ENCODE results near the gene MYRFL. TPM values are rescaled to one million over a fixed set of nuclear protein-coding genes. Genes with fewer than 3 reads are reported as not detected.
"Not testable (repeated sequence)": the region's sequence is repeated elsewhere in the genome, so short reads cannot be mapped to it uniquely, and the experiment has no call there.

Gene MYRFL
- total and polyA plus RNA-seq, 5 donors, result 0.05 to 0.36 (median 0.20) TPM; not detected in 2

DNA sequence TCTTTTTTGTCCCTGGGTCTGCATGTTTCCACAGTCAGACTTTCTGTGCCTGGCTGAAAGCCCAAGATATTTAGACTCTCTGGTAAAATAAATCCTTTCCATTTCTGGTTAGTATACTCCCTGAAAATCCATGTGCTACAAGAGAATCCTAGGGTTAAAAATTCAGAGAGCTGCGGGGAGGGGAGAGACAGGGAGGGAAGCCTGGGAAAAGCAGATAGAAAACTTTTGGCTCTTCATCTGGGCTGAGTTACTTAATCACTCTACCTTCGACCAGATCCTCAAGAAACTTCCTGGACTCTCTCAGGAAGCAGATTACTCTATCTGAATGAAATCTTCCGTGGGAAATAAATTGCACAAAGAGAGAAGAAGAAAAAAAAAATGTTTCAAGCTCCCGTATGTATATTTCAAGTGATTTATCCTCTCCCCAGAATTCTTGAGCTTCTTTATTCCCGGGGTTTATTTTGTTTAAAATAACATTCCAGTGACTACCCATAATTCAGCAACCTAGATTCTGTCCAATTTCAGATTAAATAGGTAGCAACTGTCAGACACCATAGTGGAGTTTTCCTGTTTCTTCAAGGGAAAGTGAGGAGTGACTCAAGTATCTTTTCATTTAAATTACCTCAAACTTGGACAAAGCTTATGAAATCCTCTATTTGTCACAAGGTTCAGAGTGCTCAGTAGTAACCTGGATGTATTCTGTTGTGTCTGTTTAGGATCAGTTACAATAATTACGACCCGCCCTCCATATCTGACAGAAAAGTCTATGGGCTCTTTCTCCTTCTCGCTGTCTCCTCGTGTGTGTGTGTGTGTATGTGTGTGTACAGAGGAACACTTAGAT, 163.7 kb downstream of the MYRFL start:
- Histone ChIP-seq H3K27me3 (ENCODE audit: control insufficient read depth, insufficient read depth) (no peaks in the 10 kb centered on the region), H3K27ac (ENCODE audit: low read length) (peak overlapping the region; percentile 79), H3K9me3 (ENCODE audit: control insufficient read depth, low read length) (no peaks in the 10 kb centered on the region), H3K4me1 (ENCODE audit: control insufficient read depth, insufficient read depth, low read length) (peaks cover 4% of the 10 kb centered on the region), H3K4me3 (ENCODE audit: low read length) (peak overlapping the region; percentile 27)
- WGBS, result 38% methylated on average over 9 of the region's 9 CpGs
- intact Hi-C loops (cut with DNase I), result no loop called here
- ATAC-seq, result peak; percentile 71 to 79
- no peak for DNase-seq

DNA sequence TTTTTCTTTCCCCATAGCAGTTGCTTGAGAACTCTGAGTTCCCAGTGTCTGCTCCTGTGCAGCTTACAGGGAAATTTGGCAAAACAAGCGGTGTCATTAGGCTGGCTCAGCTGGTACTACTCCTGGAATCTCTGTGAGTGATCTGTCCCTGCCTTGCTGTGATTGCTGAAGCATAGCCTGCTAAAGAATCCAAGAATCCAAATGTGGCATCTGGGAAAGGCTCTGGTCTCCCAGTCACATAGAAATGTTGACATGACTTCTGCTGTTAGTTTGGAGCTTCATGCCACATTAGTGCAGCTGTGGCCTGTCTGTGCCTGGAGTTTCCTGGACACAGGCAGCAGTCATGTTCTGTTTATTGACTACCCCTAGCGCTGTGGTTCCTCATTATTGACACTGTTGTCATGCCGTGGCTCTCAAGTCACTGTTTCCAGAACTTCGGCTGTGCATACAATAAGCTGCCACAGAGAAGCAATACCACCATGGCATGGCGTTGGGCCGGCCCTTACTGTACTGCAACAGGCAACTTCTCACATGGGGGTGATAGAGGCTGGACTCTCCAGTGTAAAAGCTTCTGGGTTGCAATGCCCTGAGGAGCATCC, 166.8 kb downstream of the MYRFL start:
- Histone ChIP-seq H3K4me1 (ENCODE audit: control insufficient read depth, insufficient read depth, low read length) (peaks cover 4% of the 10 kb centered on the region), H3K9me3 (ENCODE audit: control insufficient read depth, low read length) (no peaks in the 10 kb centered on the region), H3K27ac (ENCODE audit: low read length) (peak overlapping the region; percentile 30), H3K27me3 (ENCODE audit: control insufficient read depth, insufficient read depth) (no peaks in the 10 kb centered on the region), H3K4me3 (ENCODE audit: low read length) (no peak overlapping the region)
- DNase-seq (no peak), ATAC-seq (no peak)
- intact Hi-C loops (cut with DNase I), result no loop called here
- 89% methylated on average over 6 of the region's 6 CpGs for WGBS

DNA sequence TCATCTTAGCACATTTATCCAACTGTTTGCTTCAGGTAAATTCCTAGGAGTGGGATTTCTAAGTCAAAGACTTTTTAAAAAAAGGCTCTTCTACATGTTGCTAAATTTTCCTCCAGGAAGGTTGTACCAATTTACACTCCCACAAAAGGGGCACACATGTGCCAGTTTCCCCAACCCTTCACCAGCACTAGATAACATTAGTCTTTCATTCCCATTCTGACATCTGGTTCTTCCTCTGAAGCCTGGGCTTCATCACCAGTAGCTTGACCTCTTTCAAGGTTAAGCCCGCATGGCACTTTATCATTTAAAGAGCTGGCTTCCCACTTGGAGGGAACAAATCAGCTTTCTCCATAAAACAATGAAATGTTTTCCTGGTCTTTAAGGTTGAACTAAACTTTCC, 168.4 kb downstream of the MYRFL start:
- intact Hi-C loops (cut with DNase I), result no loop called here
- DNase-seq, result no peak
- Histone ChIP-seq H3K9me3 (ENCODE audit: control insufficient read depth, low read length) (no peaks in the 10 kb centered on the region), H3K4me3 (ENCODE audit: low read length) (no peak overlapping the region), H3K27me3 (ENCODE audit: control insufficient read depth, insufficient read depth) (no peaks in the 10 kb centered on the region), H3K4me1 (ENCODE audit: control insufficient read depth, insufficient read depth, low read length) (peaks cover 4% of the 10 kb centered on the region), H3K27ac (ENCODE audit: low read length) (no peak overlapping the region)
- 90% methylated on average over 1 of the region's 1 CpG for WGBS
- no peak for ATAC-seq

DNA sequence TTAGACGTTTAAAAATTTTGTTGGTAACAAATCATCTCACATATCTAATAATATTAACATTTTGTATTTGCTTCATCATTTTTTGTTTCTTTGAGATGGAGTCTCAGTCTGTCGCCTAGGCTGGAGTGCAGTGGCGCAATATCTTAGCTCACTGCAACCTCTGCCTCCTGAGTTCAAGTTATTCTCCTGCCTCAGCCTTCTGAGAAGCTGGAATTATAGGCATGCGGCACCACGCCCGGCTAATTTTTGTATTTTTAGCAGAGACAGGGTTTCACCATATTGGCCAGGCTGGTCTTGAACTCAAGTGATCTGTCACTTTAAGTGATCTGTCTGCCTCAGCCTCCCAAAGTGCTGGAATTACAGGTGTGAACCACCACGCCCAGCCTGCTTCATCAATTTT, 169.1 kb downstream of the MYRFL start:
- DNase-seq; H3K27ac ChIP-seq (ENCODE audit: low read length); intact Hi-C loops (cut with DNase I); H3K4me3 ChIP-seq (ENCODE audit: low read length); ATAC-seq; H3K9me3 ChIP-seq (ENCODE audit: control insufficient read depth, low read length); H3K27me3 ChIP-seq (ENCODE audit: control insufficient read depth, insufficient read depth); H3K4me1 ChIP-seq (ENCODE audit: control insufficient read depth, insufficient read depth, low read length): not testable (repeated sequence)
- 81% methylated on average over 7 of the region's 7 CpGs for WGBS

DNA sequence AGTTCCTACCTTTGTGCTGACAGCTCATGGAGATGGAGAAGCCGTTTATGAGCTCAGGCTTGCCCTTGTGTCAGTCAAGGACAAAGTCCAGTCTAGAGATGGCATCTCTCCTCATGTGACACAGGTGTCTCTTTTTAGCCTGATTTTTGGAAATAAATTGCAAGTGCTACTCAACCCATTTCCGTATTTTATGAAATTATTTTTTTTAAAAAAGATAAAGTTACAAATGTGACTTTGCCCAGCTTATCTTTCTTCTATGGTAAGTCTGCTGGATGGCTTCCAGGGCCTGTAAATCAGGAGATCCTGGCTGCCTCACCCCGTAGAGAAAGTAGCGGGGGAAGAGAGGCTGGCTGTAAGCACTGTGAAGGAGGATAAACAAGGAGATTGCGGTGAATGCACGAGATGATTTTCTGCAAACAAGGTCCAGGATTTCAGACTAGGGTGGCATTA, 169.7 kb downstream of the MYRFL start:
- 35% methylated on average over 6 of the region's 6 CpGs for WGBS
- no peak for ATAC-seq
- Histone ChIP-seq H3K27ac (ENCODE audit: low read length) (no peak overlapping the region), H3K27me3 (ENCODE audit: control insufficient read depth, insufficient read depth) (no peaks in the 10 kb centered on the region), H3K4me3 (ENCODE audit: low read length) (no peak overlapping the region), H3K4me1 (ENCODE audit: control insufficient read depth, insufficient read depth, low read length) (no peaks in the 10 kb centered on the region), H3K9me3 (ENCODE audit: control insufficient read depth, low read length) (no peaks in the 10 kb centered on the region)
- DNase-seq, result no peak
- intact Hi-C loops (cut with DNase I), result no loop called here

DNA sequence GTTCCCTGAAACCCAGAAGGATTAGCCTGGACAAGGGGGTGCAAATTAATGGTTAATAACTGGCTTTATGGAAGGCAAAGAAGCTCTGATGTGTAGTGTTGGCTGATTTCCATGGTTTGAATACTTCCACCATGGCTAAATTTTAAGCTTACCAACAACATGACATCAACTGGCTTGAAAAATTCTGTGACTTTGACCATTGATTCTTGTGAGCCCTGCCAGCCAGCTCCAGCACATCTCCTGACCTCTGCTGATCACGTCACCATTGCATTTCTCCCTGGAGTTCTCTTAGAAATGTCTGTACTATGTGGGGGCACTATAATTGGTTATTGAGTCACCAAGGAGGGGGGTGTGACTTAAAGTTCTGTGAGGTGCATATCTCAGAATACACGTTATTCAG, 171.2 kb downstream of the MYRFL start:
- DNase-seq (no peak), ATAC-seq (no peak)
- Histone ChIP-seq H3K9me3 (ENCODE audit: control insufficient read depth, low read length) (no peaks in the 10 kb centered on the region), H3K4me1 (ENCODE audit: control insufficient read depth, insufficient read depth, low read length) (no peaks in the 10 kb centered on the region), H3K27ac (ENCODE audit: low read length) (no peak overlapping the region), H3K4me3 (ENCODE audit: low read length) (no peak overlapping the region), H3K27me3 (ENCODE audit: control insufficient read depth, insufficient read depth) (no peaks in the 10 kb centered on the region)
- WGBS, result 77% methylated on average over 2 of the region's 2 CpGs
- intact Hi-C loops (cut with DNase I), result no loop called here

DNA sequence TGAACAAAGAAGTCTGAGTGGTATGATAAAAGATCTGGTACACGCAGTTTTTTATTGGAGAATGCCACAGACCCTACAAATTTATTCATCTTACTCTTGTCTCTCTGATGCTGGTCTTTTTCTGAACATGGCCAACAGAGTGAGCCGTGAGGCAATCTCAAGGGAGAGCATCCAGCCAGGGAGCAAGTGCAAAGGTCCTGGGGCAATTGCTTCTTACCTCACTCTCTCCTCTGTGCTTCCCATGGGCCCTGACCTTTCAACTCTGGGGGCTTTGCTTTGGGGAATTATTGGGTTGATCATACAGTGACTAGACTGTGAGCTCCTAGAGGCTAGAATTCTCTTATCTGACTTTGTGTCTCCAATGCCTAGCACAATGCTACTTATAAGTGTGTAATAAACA, 171.7 kb downstream of the MYRFL start:
- DNase-seq (no peak), ATAC-seq (no peak)
- Histone ChIP-seq H3K4me3 (ENCODE audit: low read length) (no peak overlapping the region), H3K27me3 (ENCODE audit: control insufficient read depth, insufficient read depth) (no peaks in the 10 kb centered on the region), H3K4me1 (ENCODE audit: control insufficient read depth, insufficient read depth, low read length) (no peaks in the 10 kb centered on the region), H3K27ac (ENCODE audit: low read length) (no peak overlapping the region), H3K9me3 (ENCODE audit: control insufficient read depth, low read length) (no peaks in the 10 kb centered on the region)
- intact Hi-C loops (cut with DNase I), result no loop called here
- WGBS, result 86% methylated on average over 2 of the region's 2 CpGs

DNA sequence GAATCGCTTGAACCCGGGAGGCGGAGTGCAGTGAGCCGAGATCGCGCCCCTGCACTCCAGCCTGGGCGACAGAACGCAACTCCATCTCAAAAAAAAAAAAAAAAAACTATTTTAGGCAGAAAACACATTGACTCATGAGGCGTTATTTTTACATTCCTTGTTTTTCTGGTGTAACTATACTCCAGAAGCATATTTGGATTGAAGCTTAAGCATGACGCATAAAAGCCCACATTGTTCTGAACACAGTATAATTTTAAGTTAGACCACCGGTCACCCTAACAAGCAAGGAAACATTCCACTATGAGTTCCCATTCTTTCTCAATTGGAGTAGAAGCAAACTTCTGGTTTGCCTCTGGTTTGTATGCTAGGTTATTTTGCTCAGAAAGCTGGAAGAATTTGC, 173.0 kb downstream of the MYRFL start:
- peaks cover 3% of the 10 kb centered on the region for H3K4me1 ChIP-seq (ENCODE audit: control insufficient read depth, insufficient read depth, low read length)
- 81% methylated on average over 11 of the region's 11 CpGs for WGBS
- H3K4me3 ChIP-seq (ENCODE audit: low read length), result no peak overlapping the region
- H3K27me3 ChIP-seq (ENCODE audit: control insufficient read depth, insufficient read depth), result no peaks in the 10 kb centered on the region
- H3K27ac ChIP-seq (ENCODE audit: low read length), result no peak overlapping the region
- H3K9me3 ChIP-seq (ENCODE audit: control insufficient read depth, low read length), result no peaks in the 10 kb centered on the region
- DNase-seq (no peak), ATAC-seq (no peak)
- intact Hi-C loops (cut with DNase I), result no loop called here

DNA sequence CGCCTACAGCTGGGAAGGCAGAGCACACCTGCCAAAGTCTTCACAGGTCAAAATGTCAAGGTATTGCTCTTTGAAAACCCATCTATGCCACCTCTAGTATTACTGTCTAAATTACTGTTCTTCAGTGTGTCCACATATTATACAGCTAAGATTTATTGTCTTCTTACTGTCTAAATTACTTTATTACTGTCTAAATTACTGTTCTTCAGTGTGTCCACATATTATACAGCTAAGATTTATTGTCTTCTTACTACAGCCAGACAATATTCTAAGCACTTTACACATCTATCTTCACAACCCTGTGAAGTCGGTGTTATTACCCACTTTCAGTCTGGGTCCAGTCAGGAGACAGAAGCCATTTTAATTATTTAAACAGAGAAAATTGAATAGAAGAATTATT, 173.9 kb downstream of the MYRFL start:
- DNase-seq, result no peak

DNA sequence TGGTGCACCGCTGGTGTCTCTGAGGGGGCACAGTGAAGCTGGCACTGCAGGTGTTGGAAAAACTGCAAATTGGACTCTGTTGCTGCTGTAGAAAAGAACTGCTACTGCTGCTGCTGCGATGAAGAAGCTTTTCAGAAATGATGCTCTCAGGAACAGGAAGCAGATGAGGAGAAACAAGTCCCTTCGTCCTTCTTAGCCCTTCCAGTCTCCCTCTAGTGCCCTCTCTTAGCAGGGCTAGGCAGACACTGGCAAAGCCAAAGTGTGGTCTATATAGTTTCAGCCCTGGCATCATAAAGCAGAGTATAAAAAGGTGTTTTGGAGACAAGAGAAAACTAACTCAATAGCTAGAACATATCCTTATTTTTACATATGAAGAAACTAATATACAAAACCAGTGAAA, 174.5 kb downstream of the MYRFL start:
- H3K27ac ChIP-seq (ENCODE audit: low read length), result no peak overlapping the region
- DNase-seq (no peak), ATAC-seq (no peak)
- 81% methylated on average over 3 of the region's 3 CpGs for WGBS
- peaks cover 3% of the 10 kb centered on the region for H3K4me1 ChIP-seq (ENCODE audit: control insufficient read depth, insufficient read depth, low read length)
- H3K27me3 ChIP-seq (ENCODE audit: control insufficient read depth, insufficient read depth), result no peaks in the 10 kb centered on the region
- no peaks in the 10 kb centered on the region for H3K9me3 ChIP-seq (ENCODE audit: control insufficient read depth, low read length)
- intact Hi-C loops (cut with DNase I), result no loop called here
- H3K4me3 ChIP-seq (ENCODE audit: low read length), result no peak overlapping the region

More for the DNA sequence above, 173.9 kb downstream of the MYRFL start:
- no peaks in the 10 kb centered on the region for H3K27me3 ChIP-seq (ENCODE audit: control insufficient read depth, insufficient read depth)
- peaks cover 3% of the 10 kb centered on the region for H3K4me1 ChIP-seq (ENCODE audit: control insufficient read depth, insufficient read depth, low read length)
- H3K27ac ChIP-seq (ENCODE audit: low read length), result no peak overlapping the region
- 95% methylated on average over 2 of the region's 2 CpGs for WGBS
- intact Hi-C loops (cut with DNase I), result no loop called here
- ATAC-seq, result no peak
- no peak overlapping the region for H3K4me3 ChIP-seq (ENCODE audit: low read length)
- H3K9me3 ChIP-seq (ENCODE audit: control insufficient read depth, low read length), result no peaks in the 10 kb centered on the region

DNA sequence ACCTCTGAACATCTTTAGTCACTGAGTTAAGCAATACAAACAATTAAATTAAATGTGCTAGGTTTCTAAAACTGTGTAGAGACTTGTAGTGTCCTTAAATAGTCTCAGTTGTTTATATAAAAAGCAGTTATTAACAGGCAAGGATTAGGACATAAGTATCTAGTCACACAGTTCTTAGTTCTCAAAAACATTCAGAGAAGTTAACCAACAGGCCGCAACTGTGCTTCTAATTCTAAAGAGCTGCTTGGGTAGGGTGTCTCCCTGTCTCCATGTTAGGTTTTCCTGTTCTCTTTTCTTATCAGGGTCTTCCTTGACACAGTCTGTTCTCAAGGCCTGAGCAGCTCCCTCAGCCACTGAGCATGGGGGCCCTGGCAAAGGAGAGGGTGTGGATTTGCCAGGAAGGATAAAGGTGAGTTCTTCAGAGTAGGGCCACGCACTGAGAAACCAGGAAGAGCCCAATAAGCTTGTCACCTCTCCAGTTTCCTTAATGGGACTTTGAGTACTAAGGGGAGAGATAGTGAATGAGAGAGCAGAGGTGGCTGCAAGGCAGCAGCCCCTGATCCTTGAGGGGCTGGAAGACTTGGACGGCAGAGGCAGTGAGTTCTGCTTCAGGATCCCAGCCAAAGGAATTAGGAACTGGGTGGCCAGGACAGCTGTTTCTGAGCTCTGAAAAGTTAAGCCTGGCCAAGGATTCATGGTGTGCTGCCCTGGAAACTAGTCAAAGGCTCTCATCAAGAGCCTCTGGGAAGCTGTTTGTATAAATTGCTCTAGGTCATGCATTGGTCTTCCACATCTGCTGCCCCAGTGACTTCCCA, 177.3 kb downstream of the MYRFL start:
- peak; percentile 29 to 69 (median 61) for DNase-seq
- H3K27ac ChIP-seq (ENCODE audit: low read length), result peak overlapping the region; percentile 8
- H3K4me1 ChIP-seq (ENCODE audit: control insufficient read depth, insufficient read depth, low read length), result peaks cover 3% of the 10 kb centered on the region
- intact Hi-C loops (cut with DNase I), result no loop called here
- WGBS, result 59% methylated on average over 3 of the region's 3 CpGs
- no peak overlapping the region for H3K4me3 ChIP-seq (ENCODE audit: low read length)
- ATAC-seq, result peak; percentile 77 to 83
- no peaks in the 10 kb centered on the region for H3K27me3 ChIP-seq (ENCODE audit: control insufficient read depth, insufficient read depth)
- H3K9me3 ChIP-seq (ENCODE audit: control insufficient read depth, low read length), result no peaks in the 10 kb centered on the region
